ENCODE results near the gene LEKR1. TPM values are rescaled to one million over a fixed set of nuclear protein-coding genes. Genes with fewer than 3 reads are reported as not detected.

Gene LEKR1
- total and polyA plus RNA-seq, 9 of the 15 experiments (the other 6 are each of a cell fraction or from before 2014, with no cell fraction given): 0.76 to 1.8 (median 1.2) TPM

DNA sequence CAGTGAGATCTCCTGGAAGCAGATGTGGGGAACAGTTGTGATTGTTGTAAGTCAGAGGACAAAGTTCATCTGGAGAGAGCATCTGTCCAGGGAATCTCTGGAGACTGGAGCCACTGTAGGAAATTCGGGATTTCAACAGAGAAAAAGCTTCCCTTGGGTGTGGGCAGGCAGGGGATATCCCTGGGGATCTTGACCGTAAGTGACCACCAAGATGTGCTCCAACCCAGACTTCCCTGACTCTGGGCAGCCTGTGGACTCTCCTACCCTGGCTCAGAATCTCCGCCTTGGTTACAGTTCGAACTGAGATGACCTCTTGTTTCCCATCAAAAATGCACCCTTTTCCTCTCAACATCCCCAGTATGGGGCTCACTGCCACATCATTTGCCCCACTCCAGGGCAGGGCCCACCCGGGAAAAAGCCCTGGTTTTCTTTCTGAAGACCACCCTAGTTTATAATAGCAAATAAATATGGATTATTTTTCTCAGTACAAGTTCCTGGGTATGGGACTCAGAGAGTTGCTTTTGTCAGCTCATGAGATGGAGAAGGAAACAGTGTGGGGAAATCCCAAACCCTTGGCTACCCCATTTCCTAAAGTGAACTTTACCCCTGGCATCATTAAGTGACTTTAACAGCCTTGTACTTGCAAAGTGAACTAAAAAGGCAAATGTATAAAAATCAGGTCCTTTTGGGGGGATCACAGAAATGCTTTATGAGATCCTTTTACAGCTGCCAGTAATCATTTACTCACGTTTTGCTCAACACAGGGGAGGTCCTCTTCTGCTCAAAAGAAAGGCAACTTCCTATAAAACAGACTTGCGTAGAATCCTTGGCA lies 243.9 kb downstream of the LEKR1 start:
- H3K9ac ChIP-seq (ENCODE audit: insufficient read depth in 1 of 2, low read depth in 2 of 2, low read length in 2 of 2): no peak overlapping the region
- H3K4me2 ChIP-seq (ENCODE audit: insufficient read depth, low read length): no peak overlapping the region
- no peaks in the 10 kb centered on the region for H3K9me1 ChIP-seq (ENCODE audit: control insufficient read depth, insufficient read depth, low read length)
- no peaks in the 10 kb centered on the region for H4K20me1 ChIP-seq (replicated peaks; ENCODE audit: control insufficient read depth, insufficient read depth, low read length)
- WGBS (ENCODE audit: insufficient coverage, low coverage, missing lambda C conversion rate): 25% methylated on average over 7 of the region's 7 CpGs
- POLR2A ChIA-PET: interaction anchor here (0.7 to 0.8 kb wide), 2 partner anchors 131 to 387 kb away, joined by 3 to 4 read pairs; no protein-coding TSS in a partner anchor
- no peak for DNase-seq (ENCODE audit: extremely low read depth in 1 of 4, low spot score in 3 of 4)
- FAIRE-seq: no peak
- H3K9me3 ChIP-seq (replicated peaks; ENCODE audit: control insufficient read depth, insufficient read depth, low read depth, low read length): no peaks in the 10 kb centered on the region
- no peaks in the 10 kb centered on the region for H3K27me3 ChIP-seq (ENCODE audit: control insufficient read depth in 2 of 2, insufficient read depth in 2 of 2, low read length in 2 of 2)
- no peak for ATAC-seq
- no peak overlapping the region for H3K4me3 ChIP-seq
- no peaks in the 10 kb centered on the region for H3K36me3 ChIP-seq (ENCODE audit: control insufficient read depth, insufficient read depth, low read length)
- no TSS peak for BruUV-seq (replicated peaks)
- no peak for TF ChIP-seq RFX1 (IDR thresholded peaks at IDR 0.05)
- TF ChIP-seq ATF1 (CRISPR knock-in tag; IDR thresholded peaks at IDR 0.05): no peak
- TF ChIP-seq ATF1 (tag; IDR thresholded peaks at IDR 0.05): no peak
- no peak for TF ChIP-seq ZNF217 (CRISPR knock-in tag; IDR thresholded peaks at IDR 0.05)
- no peak for TF ChIP-seq ZNF695 (CRISPR knock-in tag; IDR thresholded peaks at IDR 0.05)
- no peak for TF ChIP-seq ESRRB (CRISPR knock-in tag; IDR thresholded peaks at IDR 0.05; ENCODE audit: borderline replicate concordance)
- in situ Hi-C loops (cut with MboI) (no loop called here), intact Hi-C loops (cut with micrococcal nuclease) (no loop called here)
- no peak overlapping the region for H2AFZ ChIP-seq (ENCODE audit: low read depth, low read length)
- H3K79me2 ChIP-seq (ENCODE audit: control insufficient read depth, insufficient read depth, low read length): no peaks in the 10 kb centered on the region
- H3K4me1 ChIP-seq (replicated peaks in 1 of 2; ENCODE audit: control insufficient read depth in 2 of 2, insufficient read depth in 2 of 2, low read length in 2 of 2): no peaks in the 10 kb centered on the region; a peak in 2 of 5 replicates
- CTCF ChIA-PET (ENCODE audit: low intra/inter-chr PET ratio): no interaction called here
- H3K27ac ChIP-seq (ENCODE audit: extremely low read depth, low read depth, low read length): no peak overlapping the region

DNA sequence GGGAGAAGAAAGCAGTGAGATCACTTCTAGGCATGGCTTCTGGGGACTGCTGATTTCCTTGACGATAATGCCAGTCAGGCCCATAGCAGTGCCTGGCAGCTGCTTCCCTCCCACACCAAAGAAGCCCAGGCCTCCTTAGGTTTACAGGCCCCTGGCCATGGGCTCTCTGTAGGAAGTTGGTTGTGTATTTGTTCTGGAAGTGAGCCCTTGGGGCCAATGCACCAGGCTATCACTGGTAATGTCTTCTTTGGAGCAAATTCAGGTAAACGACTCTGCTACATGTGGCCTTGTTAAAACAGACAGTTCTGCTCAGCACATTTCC lies 244.5 kb downstream of the LEKR1 start:
- Histone ChIP-seq H3K79me2 (ENCODE audit: control insufficient read depth, insufficient read depth, low read length) (no peaks in the 10 kb centered on the region), H3K9ac (ENCODE audit: insufficient read depth in 1 of 2, low read depth in 2 of 2, low read length in 2 of 2) (no peak overlapping the region), H3K4me2 (ENCODE audit: insufficient read depth, low read length) (no peak overlapping the region), H3K4me3 (no peak overlapping the region), H3K27ac (ENCODE audit: extremely low read depth, low read depth, low read length) (no peak overlapping the region), H3K9me1 (ENCODE audit: control insufficient read depth, insufficient read depth, low read length) (no peaks in the 10 kb centered on the region), H3K36me3 (ENCODE audit: control insufficient read depth, insufficient read depth, low read length) (no peaks in the 10 kb centered on the region), H3K27me3 (ENCODE audit: control insufficient read depth in 2 of 2, insufficient read depth in 2 of 2, low read length in 2 of 2) (no peaks in the 10 kb centered on the region), H3K4me1 (replicated peaks in 1 of 2; ENCODE audit: control insufficient read depth in 2 of 2, insufficient read depth in 2 of 2, low read length in 2 of 2) (no peaks in the 10 kb centered on the region; a peak in 2 of 5 replicates), H4K20me1 (replicated peaks; ENCODE audit: control insufficient read depth, insufficient read depth, low read length) (no peaks in the 10 kb centered on the region), H2AFZ (ENCODE audit: low read depth, low read length) (no peak overlapping the region), H3K9me3 (replicated peaks; ENCODE audit: control insufficient read depth, insufficient read depth, low read depth, low read length) (no peaks in the 10 kb centered on the region)
- POLR2A ChIA-PET: interaction anchor here (0.8 kb wide), 1 partner anchor 130 kb away, joined by 4 read pairs; no protein-coding TSS in a partner anchor
- CTCF ChIA-PET (ENCODE audit: low intra/inter-chr PET ratio): no interaction called here
- DNase-seq (ENCODE audit: extremely low read depth in 1 of 4, low spot score in 3 of 4): no peak
- FAIRE-seq: no peak
- in situ Hi-C loops (cut with MboI): no loop called here
- intact Hi-C loops (cut with micrococcal nuclease): no loop called here
- WGBS (ENCODE audit: insufficient coverage, low coverage, missing lambda C conversion rate): 20% methylated on average over 2 of the region's 2 CpGs
- no TSS peak for BruUV-seq (replicated peaks)
- no peak for ATAC-seq
- no peak for TF ChIP-seq SIX5 (IDR thresholded peaks at IDR 0.05; ENCODE audit: borderline replicate concordance in 1 of 2, insufficient read depth in 1 of 2, low read depth in 1 of 2, low read length in 2 of 2)
- TF ChIP-seq RAD51 (IDR thresholded peaks at IDR 0.05; ENCODE audit: borderline replicate concordance, low read depth): no peak
- no peak for TF ChIP-seq SP1 (CRISPR knock-in tag; IDR thresholded peaks at IDR 0.05)
- TF ChIP-seq ZBED1 (IDR thresholded peaks at IDR 0.05): no peak
- TF ChIP-seq, protein P1, sequence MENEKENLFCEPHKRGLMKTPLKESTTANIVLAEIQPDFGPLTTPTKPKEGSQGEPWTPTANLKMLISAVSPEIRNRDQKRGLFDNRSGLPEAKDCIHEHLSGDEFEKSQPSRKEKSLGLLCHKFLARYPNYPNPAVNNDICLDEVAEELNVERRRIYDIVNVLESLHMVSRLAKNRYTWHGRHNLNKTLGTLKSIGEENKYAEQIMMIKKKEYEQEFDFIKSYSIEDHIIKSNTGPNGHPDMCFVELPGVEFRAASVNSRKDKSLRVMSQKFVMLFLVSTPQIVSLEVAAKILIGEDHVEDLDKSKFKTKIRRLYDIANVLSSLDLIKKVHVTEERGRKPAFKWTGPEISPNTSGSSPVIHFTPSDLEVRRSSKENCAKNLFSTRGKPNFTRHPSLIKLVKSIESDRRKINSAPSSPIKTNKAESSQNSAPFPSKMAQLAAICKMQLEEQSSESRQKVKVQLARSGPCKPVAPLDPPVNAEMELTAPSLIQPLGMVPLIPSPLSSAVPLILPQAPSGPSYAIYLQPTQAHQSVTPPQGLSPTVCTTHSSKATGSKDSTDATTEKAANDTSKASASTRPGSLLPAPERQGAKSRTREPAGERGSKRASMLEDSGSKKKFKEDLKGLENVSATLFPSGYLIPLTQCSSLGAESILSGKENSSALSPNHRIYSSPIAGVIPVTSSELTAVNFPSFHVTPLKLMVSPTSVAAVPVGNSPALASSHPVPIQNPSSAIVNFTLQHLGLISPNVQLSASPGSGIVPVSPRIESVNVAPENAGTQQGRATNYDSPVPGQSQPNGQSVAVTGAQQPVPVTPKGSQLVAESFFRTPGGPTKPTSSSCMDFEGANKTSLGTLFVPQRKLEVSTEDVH (IDR thresholded peaks at IDR 0.05; ENCODE audit: low read depth, partially characterized antibody): no peak
- TF ChIP-seq, protein P2, sequence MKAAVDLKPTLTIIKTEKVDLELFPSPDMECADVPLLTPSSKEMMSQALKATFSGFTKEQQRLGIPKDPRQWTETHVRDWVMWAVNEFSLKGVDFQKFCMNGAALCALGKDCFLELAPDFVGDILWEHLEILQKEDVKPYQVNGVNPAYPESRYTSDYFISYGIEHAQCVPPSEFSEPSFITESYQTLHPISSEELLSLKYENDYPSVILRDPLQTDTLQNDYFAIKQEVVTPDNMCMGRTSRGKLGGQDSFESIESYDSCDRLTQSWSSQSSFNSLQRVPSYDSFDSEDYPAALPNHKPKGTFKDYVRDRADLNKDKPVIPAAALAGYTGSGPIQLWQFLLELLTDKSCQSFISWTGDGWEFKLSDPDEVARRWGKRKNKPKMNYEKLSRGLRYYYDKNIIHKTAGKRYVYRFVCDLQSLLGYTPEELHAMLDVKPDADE (conservative IDR thresholded peaks at IDR 0.05; ENCODE audit: control insufficient read depth, low read depth, low read length): no peak

Data from K562 (cell line).